ENCODE results near the gene TLCD3B. TPM values are rescaled to one million over a fixed set of nuclear protein-coding genes. Genes with fewer than 3 reads are reported as not detected.

The TLCD3B gene
- polyA plus RNA-seq, 1 donor from 2014 or later, result 18.9 TPM

- no peaks in the 10 kb centered on the region for H3K9me2 ChIP-seq (ENCODE audit: insufficient read depth, low read length)
- no peak overlapping the region for H3K4me2 ChIP-seq (ENCODE audit: low read length)
- no peaks in the 10 kb centered on the region for H3K36me3 ChIP-seq (ENCODE audit: insufficient read depth, low read length)
- H3K9ac ChIP-seq (ENCODE audit: low read length), result no peak overlapping the region
- H3K9me3 ChIP-seq (ENCODE audit: low read length), result no peaks in the 10 kb centered on the region
- H3K27ac ChIP-seq (ENCODE audit: low read length), result no peak overlapping the region
- no peak for TF ChIP-seq MXI1 (conservative IDR thresholded peaks at IDR 0.05; ENCODE audit: poor library complexity, severe bottlenecking)
- TF ChIP-seq, protein P1, sequence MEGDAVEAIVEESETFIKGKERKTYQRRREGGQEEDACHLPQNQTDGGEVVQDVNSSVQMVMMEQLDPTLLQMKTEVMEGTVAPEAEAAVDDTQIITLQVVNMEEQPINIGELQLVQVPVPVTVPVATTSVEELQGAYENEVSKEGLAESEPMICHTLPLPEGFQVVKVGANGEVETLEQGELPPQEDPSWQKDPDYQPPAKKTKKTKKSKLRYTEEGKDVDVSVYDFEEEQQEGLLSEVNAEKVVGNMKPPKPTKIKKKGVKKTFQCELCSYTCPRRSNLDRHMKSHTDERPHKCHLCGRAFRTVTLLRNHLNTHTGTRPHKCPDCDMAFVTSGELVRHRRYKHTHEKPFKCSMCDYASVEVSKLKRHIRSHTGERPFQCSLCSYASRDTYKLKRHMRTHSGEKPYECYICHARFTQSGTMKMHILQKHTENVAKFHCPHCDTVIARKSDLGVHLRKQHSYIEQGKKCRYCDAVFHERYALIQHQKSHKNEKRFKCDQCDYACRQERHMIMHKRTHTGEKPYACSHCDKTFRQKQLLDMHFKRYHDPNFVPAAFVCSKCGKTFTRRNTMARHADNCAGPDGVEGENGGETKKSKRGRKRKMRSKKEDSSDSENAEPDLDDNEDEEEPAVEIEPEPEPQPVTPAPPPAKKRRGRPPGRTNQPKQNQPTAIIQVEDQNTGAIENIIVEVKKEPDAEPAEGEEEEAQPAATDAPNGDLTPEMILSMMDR (IDR thresholded peaks at IDR 0.05; ENCODE audit: poor library complexity, severe bottlenecking), result no peak
- TF ChIP-seq EZH2 (IDR thresholded peaks at IDR 0.05; ENCODE audit: borderline replicate concordance, insufficient read depth, low read length, poor library complexity, severe bottlenecking), result no peak
- TF ChIP-seq EP300 (conservative IDR thresholded peaks at IDR 0.05; ENCODE audit: poor library complexity, severe bottlenecking), result no peak
- no peak for TF ChIP-seq SMC3 (conservative IDR thresholded peaks at IDR 0.05; ENCODE audit: poor library complexity)
- no peak for TF ChIP-seq TAF1 (IDR thresholded peaks at IDR 0.05; ENCODE audit: low read depth)
- no peak for TF ChIP-seq RAD21 (conservative IDR thresholded peaks at IDR 0.05)
- TF ChIP-seq POLR2AphosphoS5 (IDR thresholded peaks at IDR 0.05), result no peak
- no peak for TF ChIP-seq REST (IDR thresholded peaks at IDR 0.05; ENCODE audit: borderline replicate concordance)
- H2AFZ ChIP-seq (ENCODE audit: low read depth, low read length), result no peak overlapping the region
- H3F3A ChIP-seq (ENCODE audit: insufficient read depth, low read length, poor library complexity, severe bottlenecking), result no peaks in the 10 kb centered on the region
- H3K27me3 ChIP-seq (ENCODE audit: insufficient read depth, low read depth, low read length), result no peaks in the 10 kb centered on the region
- peaks cover 7% of the 10 kb centered on the region for H3K79me2 ChIP-seq (replicated peaks; ENCODE audit: insufficient read depth, low read length)
- no peak overlapping the region for H3K4me3 ChIP-seq (ENCODE audit: low read length)
- no peaks in the 10 kb centered on the region for H4K20me1 ChIP-seq (ENCODE audit: insufficient read depth)
Observed at GRCh38 chr16:29992344-29992967, 38.6 kb downstream of the TLCD3B start.

GRCh38 chr16:29991571-29991904, 39.5 kb downstream of the TLCD3B start:
- Histone ChIP-seq H3K27me3 (ENCODE audit: insufficient read depth, low read depth, low read length) (no peaks in the 10 kb centered on the region), H3K79me2 (replicated peaks; ENCODE audit: insufficient read depth, low read length) (peaks cover 3% of the 10 kb centered on the region), H3K4me3 (ENCODE audit: low read length) (no peak overlapping the region), H3K9me2 (ENCODE audit: insufficient read depth, low read length) (no peaks in the 10 kb centered on the region), H3F3A (ENCODE audit: insufficient read depth, low read length, poor library complexity, severe bottlenecking) (no peaks in the 10 kb centered on the region), H3K9ac (ENCODE audit: low read length) (no peak overlapping the region), H3K27ac (ENCODE audit: low read length) (no peak overlapping the region), H3K4me2 (ENCODE audit: low read length) (no peak overlapping the region), H3K9me3 (ENCODE audit: low read length) (no peaks in the 10 kb centered on the region), H4K20me1 (ENCODE audit: insufficient read depth) (no peaks in the 10 kb centered on the region), H3K36me3 (ENCODE audit: insufficient read depth, low read length) (no peaks in the 10 kb centered on the region), H2AFZ (ENCODE audit: low read depth, low read length) (no peak overlapping the region)
- TF ChIP-seq POLR2AphosphoS5 (IDR thresholded peaks at IDR 0.05) (no peak), REST (IDR thresholded peaks at IDR 0.05; ENCODE audit: borderline replicate concordance) (no peak), EZH2 (IDR thresholded peaks at IDR 0.05; ENCODE audit: borderline replicate concordance, insufficient read depth, low read length, poor library complexity, severe bottlenecking) (no peak), TAF1 (IDR thresholded peaks at IDR 0.05; ENCODE audit: low read depth) (no peak), EP300 (conservative IDR thresholded peaks at IDR 0.05; ENCODE audit: poor library complexity, severe bottlenecking) (no peak), SMC3 (conservative IDR thresholded peaks at IDR 0.05; ENCODE audit: poor library complexity) (no peak), RAD21 (conservative IDR thresholded peaks at IDR 0.05) (no peak), MXI1 (conservative IDR thresholded peaks at IDR 0.05; ENCODE audit: poor library complexity, severe bottlenecking) (no peak)
- TF ChIP-seq, protein P1 (IDR thresholded peaks at IDR 0.05; ENCODE audit: poor library complexity, severe bottlenecking), result no peak

All from neural cell (in vitro differentiated cells).